Stimulated activated CD8-positive, alpha-beta memory T cell treated with anti-CD3 and anti-CD28 coated beads, Interleukin-7, amount 100 ng/mL, for 4 hours (primary cell): Measurements from ENCODE around the gene EFCAB6.

Experiments used
- DNase-seq, 2 donors: peaks; one replicate each; pipeline ENCODE4 v3.0.0-alpha.2; 2020; ENCODE audit warnings: low read depth in 2 of 2

EFCAB6 gene

GRCh38 chr22:43846966-43847365 lies 34.9 kb upstream of the EFCAB6 start:
- DNase-seq, result no peak

DNA sequence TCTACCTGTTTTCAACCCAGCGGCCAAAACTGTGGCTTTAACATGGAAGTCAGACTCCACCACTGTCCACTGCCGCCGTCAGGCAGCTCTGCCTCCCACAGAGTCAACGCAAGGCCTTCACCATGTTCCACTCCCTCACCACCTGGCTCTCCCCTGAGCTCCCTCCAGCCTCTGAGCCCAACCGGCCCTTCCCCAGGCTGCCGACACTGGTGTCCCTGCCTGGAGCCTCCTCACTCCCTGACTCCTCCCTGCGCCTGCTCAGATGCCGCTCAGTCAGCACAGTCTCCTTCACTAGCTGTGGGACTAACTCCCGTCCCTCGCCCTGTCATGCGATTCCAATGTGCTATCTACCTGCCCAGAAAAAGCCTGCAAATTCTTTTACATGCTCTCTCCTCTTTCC lies 33.9 kb upstream of the EFCAB6 start:
- no peak for DNase-seq

DNA sequence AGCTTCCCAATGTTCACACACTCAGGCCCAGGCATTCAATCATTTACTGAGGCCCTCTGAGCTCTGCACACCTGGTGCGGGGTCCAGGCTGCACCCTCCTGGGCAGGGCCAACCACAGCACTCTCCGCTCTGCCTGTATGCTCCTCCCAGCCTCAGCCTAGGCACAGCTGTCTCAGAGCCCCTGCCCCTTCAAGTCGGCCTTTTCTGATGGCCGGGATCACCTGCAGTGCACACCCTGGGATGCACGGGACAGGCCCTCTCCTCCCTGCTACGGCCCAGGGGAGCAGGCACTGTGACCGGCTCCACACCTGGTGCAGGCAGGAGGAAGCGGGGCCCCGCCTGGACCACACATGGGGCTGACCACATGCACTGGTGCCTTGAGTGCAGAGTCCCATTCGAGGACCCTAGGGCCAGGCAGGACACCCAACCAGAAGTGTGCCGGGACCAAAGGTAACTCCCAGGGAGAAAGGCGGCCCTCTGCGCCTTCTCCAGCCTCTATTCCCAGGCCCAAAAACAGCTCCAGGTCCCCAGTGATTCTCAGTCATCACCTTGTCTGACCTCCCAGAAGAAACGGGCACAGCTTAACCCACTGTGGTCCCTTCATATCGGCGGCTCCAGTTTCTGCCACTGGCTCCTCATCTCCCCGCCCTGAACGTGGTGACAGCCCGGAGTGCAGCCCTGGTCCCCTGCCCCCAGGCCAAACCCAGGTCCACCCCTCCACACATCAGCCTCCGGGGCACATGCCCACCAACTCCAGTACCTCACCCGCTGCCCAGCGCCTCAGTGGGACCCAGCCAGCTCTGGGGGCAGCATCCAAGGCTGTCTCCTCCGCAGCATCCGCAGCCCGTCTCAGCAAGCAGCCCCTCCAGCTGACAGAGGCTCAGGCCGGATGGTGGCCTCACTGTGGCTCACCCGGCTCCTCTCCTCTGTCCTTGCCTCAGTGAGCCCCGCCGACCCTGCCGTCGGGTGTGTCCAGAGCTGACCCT lies 32.7 kb upstream of the EFCAB6 start:
- DNase-seq, result no peak

DNA sequence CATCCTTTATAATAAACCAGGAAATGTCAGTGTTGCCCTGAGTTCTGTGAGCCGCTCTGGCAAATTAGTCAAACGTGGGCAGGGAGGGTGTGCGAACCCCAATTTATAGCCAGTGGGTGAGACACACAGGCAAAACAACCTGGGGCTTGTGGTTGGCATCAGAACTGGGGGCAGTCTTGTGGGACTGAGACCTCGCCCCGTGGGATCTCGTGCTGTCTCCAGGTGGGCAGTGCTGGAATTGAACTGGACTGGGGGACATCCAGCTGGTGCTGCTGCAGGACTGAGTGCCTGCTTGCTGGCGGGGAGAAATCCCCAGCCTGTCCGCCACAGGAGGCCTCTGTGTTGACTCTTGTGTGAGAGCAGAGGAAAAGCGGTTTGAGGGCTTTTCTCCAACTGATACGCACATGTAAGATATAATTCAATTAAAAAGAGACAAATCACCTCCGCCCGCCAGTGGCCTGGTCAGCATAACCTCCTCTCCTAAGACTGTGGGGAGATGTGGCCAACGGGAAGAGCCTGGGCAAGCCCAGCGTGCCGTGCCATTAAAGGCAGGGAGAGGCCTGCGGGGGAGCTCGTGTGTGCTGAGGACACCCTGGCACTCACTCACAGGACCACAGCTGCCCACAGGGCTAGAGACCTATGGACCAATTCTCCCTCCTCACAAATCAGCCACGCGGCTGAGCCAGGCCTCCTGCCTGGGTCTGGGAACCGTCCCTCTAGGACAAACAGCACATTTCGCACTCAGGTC lies 31.9 kb upstream of the EFCAB6 start:
- DNase-seq, result no peak

DNA sequence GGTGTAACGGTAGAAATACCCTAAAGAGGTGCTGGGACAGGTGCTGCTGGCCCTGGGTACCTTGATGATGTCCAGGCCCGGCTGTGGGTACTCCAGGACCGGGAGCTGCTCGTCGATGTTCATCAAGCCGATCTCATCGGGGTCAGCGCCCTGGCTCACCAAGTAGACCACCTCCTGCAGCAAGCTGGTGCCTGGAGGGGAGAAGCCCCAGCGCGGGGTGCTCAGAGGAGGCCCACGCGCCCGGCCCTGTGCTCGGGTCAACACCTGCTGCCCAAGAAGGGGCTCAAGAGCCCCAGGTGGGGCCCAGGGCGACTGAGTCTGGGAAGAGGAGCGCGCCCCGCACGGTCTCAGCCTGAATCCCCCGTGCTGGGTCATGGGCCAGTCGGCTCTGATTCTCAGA lies 29.6 kb upstream of the EFCAB6 start:
- no peak for DNase-seq

- no peak for DNase-seq
Observed at GRCh38 chr22:43840851-43841250, 28.7 kb upstream of the EFCAB6 start.

- DNase-seq, result no peak
Observed at GRCh38 chr22:43840431-43840830, 28.3 kb upstream of the EFCAB6 start.

DNA sequence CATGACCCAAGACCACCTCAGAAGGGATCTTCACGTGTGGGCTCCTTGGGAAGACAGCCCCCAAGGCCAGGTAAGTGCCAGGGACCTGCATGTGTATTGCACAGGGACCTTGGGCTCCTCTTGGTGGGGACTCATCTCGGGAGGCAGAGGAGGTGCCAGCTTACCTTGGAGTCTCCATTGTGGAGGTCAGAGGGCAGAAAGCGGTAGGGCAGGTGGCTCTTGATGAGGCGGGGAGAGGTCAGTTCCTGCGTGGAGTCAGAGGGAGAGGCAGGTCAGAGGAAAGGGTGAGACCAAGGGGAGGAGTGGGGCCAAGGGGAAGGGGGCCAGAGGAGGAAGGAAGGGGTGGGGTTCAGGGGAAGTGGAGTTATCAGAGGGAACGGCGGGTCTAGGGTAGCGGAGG lies 27.7 kb upstream of the EFCAB6 start:
- no peak for DNase-seq

DNA sequence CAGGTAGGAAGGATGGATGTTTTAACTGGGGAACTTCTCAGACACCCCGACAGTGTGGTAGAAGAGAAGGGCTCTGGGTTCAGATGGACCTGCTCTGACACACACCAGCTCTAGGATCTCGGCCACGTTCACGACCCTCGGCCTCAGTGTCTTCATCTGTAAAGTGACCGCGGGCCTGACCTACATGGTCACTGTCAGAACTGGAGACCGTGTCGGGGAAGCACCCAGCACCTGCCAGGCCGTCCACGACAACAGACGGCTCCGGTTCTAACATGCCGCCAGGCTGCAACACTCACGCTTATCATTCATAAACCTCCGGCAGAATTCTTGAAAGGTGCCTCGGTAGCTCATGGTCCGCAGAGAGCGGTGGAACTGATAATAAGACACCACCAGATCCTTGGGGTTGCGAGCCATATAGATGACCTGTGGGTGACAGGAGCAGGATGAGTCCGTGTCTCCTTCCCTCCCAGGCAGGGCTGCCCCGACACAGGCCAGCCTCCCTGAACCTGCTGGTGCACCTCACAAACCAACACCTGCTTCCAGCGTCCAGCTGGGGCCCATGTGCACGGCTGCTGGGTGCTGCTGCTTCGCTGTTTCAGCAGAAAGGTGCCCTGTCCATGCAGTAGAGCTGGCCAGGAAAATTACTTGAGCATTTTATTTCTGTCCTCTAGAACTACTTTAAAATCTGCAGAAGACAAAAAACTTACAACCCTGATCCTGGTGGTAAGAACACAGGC lies 26.6 kb upstream of the EFCAB6 start:
- DNase-seq, result no peak

DNA sequence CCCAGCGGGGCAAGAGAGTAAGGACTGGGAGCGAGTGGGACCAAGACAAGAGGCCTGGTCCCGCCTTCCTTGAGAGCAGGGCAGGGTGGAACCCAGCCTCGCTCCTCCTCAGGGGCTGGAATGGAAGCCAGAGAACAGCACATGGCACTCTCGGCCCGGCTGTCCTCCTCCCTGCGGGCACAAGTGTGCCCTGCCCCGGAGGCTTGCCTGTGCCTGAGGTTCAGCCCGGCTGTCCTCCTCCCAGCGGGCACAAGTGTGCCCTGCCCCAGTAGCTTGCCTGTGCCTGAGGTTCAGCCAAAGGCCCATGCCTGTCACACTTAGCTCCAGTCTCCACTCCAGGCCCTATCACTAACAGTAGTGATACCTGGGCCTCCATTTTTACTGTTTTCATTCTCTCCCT lies 26.1 kb upstream of the EFCAB6 start:
- DNase-seq, result no peak

DNA sequence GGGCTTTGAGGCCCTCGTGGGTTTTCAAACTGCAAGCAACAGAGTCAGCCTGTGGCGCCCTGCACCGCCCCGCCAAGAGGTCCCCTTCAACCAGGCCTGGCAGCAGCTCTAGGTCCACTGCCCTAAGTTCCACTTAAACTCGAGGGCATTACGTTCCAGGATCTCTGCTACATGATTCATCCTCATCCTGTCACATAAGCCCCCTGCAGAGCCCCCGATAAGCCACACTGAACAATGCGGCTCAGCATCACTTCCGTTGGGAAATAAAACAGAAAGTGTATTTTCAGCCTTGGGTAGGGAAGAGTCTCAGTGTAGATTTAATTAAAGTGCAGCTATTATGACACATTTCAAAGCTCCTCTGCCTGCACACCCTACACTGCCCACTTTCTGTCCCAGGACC lies 25.6 kb upstream of the EFCAB6 start:
- DNase-seq, result no peak

GRCh38 chr22:43835736-43836135 lies 23.6 kb upstream of the EFCAB6 start:
- no peak for DNase-seq

DNA sequence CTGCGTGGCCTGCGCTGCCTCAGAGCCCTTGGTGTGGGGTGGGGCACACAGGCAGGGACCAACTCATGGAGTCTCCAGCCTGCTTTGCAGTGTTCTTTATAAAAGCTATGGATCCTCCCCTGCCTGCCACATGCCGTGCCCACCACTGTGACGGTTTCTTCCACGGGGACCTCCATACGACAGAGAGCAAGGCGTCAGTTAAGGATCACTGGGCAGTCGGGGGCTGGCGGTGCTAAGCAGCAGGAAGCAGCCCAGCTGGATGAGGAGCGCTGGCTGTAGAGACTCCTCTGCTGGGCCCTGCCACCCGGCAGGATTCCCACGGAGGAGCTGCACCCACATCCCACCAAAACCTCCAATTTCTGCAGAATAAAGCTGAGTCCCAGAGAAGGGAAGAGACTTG lies 23.1 kb upstream of the EFCAB6 start:
- no peak for DNase-seq

- no peak for DNase-seq
Observed at GRCh38 chr22:43833286-43834240, 21.5 kb upstream of the EFCAB6 start.

GRCh38 chr22:43832393-43833265 lies 20.5 kb upstream of the EFCAB6 start:
- DNase-seq, result no peak

- no peak for DNase-seq
Observed at GRCh38 chr22:43831561-43832392, 19.7 kb upstream of the EFCAB6 start.

DNA sequence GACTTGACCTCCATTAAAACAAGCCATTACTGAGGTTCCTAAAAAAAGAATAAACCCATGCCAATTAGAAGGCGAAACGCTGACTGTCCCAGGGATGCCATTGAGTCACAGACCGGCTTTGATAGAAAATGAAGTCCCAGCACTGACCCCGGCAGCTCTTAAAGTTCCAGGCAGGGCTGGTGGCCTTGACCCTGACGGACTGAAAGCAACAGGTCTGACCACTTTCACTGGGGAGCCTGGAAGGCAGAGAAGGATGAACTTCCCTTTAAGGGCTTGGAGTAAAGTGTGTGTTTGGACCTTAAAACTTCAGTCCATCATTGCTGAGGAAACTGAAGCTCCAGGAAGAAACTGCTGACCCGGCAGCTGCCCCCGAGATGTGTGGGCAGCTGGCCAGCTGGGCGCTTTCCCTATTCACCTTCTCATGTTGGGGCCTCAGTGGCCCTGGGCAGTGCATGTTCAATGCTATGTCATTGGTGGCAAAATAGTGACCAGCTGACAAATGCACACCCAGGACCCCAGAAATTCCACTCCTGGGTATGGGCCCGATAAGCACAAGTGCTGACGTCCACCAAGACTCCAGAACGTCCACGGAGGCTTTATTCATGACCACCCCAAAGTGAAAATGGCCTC lies 18.9 kb upstream of the EFCAB6 start:
- DNase-seq, result no peak
